ENCODE measurements around the gene CRELD1.
"Not testable (repeated sequence)": the region's sequence is repeated elsewhere in the genome, so short reads cannot be mapped to it uniquely, and the experiment has no call there.

- not testable (repeated sequence) for TF ChIP-seq POLR2A (IDR thresholded peaks at IDR 0.05); CTCF (IDR thresholded peaks at IDR 0.05 in 8 of 11, conservative IDR thresholded peaks at IDR 0.05 in 3 of 11); POLR2AphosphoS5 (IDR thresholded peaks at IDR 0.05)
Observed at GRCh38 chr3:9900965-9901415, 32.6 kb upstream of the CRELD1 start.
